ENCODE measurements around the gene SEC16A.

Gene SEC16A

GRCh38 chr9:136391737-136392537, 90.9 kb downstream of the SEC16A start:
- no peak for TF ChIP-seq CTCF (IDR thresholded peaks at IDR 0.05; ENCODE audit: unreplicated experiment in 3 of 3)
- no peak overlapping the region for H3K4me3 Mint-ChIP-seq
- H3K36me3 Mint-ChIP-seq (ENCODE audit: low read depth) = peaks cover 48% of the 10 kb centered on the region
- H3K27me3 Mint-ChIP-seq (ENCODE audit: low read depth) = no peaks in the 10 kb centered on the region
- H3K27ac Mint-ChIP-seq = no peak overlapping the region
- no peaks in the 10 kb centered on the region for H3K9me3 Mint-ChIP-seq
- H3K4me1 Mint-ChIP-seq = no peaks in the 10 kb centered on the region

Measured in nephron (organoid).